Neural progenitor cell (in vitro differentiated cells): ENCODE data around the gene AP3B2.
"Not testable (repeated sequence)": the region's sequence is repeated elsewhere in the genome, so short reads cannot be mapped to it uniquely, and the experiment has no call there.

Experiments used
- EZH2 ChIP-seq: fragments of 200-600 bp; sonication (generic); IDR thresholded peaks from 2 replicates; pipeline ENCODE4 v1.6.1; 2017; ENCODE audit warnings: antibody characterized with exemption, mild to moderate bottlenecking, moderate library complexity
- EZH2phosphoT487 ChIP-seq: fragments of 200-600 bp; sonication (generic); IDR thresholded peaks from 2 replicates; pipeline ENCODE4 v1.6.1; 2017; ENCODE audit warnings: antibody characterized with exemption
- TF ChIP-seq, protein P1 (sequence below): fragments of 200-600 bp; sonication (generic); IDR thresholded peaks from 2 replicates; pipeline ENCODE4 v1.5.1; 2017; ENCODE audit warnings: antibody characterized with exemption, mild to moderate bottlenecking

DNA sequence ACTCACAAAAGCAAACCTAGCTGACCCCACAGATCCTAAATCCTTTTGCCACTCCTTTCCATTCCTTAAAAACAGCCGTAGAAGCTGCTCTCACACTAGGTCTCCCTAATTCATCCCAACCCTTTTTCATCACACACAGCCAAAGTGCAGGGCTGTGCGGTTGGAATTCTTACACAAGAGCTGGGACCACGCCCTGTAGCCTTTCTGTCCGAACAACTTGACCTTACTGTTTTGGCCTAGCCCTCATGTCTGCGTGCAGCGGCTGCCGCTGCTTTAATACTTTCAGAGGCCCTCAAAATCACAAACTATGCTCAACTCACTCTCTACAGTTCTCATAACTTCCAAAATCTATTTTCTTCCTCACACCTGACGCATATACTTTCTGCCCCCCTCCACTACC, 3.8 kb downstream of the AP3B2 start:
- TF ChIP-seq, protein P1, sequence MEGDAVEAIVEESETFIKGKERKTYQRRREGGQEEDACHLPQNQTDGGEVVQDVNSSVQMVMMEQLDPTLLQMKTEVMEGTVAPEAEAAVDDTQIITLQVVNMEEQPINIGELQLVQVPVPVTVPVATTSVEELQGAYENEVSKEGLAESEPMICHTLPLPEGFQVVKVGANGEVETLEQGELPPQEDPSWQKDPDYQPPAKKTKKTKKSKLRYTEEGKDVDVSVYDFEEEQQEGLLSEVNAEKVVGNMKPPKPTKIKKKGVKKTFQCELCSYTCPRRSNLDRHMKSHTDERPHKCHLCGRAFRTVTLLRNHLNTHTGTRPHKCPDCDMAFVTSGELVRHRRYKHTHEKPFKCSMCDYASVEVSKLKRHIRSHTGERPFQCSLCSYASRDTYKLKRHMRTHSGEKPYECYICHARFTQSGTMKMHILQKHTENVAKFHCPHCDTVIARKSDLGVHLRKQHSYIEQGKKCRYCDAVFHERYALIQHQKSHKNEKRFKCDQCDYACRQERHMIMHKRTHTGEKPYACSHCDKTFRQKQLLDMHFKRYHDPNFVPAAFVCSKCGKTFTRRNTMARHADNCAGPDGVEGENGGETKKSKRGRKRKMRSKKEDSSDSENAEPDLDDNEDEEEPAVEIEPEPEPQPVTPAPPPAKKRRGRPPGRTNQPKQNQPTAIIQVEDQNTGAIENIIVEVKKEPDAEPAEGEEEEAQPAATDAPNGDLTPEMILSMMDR = not testable (repeated sequence)
- not testable (repeated sequence) for TF ChIP-seq EZH2, EZH2phosphoT487
